Measurements from ENCODE around the gene ST3GAL4.
A peak's percentile ranks its signal among the peaks of the same experiment; 100 is the strongest.
"Not testable (repeated sequence)": the region's sequence is repeated elsewhere in the genome, so short reads cannot be mapped to it uniquely, and the experiment has no call there.

The ST3GAL4 gene

GRCh38 chr11:126390272-126390867 is 34.9 kb downstream of the ST3GAL4 start:
- no peak for DNase-seq

- no peak for DNase-seq
Measured at GRCh38 chr11:126391286-126391954, 35.9 kb downstream of the ST3GAL4 start.

GRCh38 chr11:126391970-126392632 is 36.6 kb downstream of the ST3GAL4 start:
- DNase-seq, result peak in 10 of 14 donors; percentile 16 to 48 (median 34)

- DNase-seq, result no peak
Measured at GRCh38 chr11:126392633-126393013, 37.1 kb downstream of the ST3GAL4 start.

GRCh38 chr11:126393143-126393542 is 37.7 kb downstream of the ST3GAL4 start:
- DNase-seq, result no peak

GRCh38 chr11:126394036-126394435 is 38.5 kb downstream of the ST3GAL4 start:
- DNase-seq, result no peak

- DNase-seq, result peak in 4 of 14 donors; percentile 22 to 33 (median 26)
Measured at GRCh38 chr11:126394634-126395072, 39.2 kb downstream of the ST3GAL4 start.

- DNase-seq, result not testable (repeated sequence)
Measured at GRCh38 chr11:126395784-126396183, 40.3 kb downstream of the ST3GAL4 start.

- not testable (repeated sequence) for DNase-seq
Measured at GRCh38 chr11:126396266-126396665, 40.8 kb downstream of the ST3GAL4 start.

- no peak for DNase-seq
Measured at GRCh38 chr11:126396965-126397364, 41.5 kb downstream of the ST3GAL4 start.

- DNase-seq, result no peak
Measured at GRCh38 chr11:126398296-126398695, 42.8 kb downstream of the ST3GAL4 start.

GRCh38 chr11:126398721-126399120 is 43.2 kb downstream of the ST3GAL4 start:
- DNase-seq, result no peak

- no peak for DNase-seq
Measured at GRCh38 chr11:126400019-126400418, 44.5 kb downstream of the ST3GAL4 start.

GRCh38 chr11:126400479-126400878 is 45.0 kb downstream of the ST3GAL4 start:
- no peak for DNase-seq

- no peak for DNase-seq
Measured at GRCh38 chr11:126403022-126403581, 47.6 kb downstream of the ST3GAL4 start.

- DNase-seq, result no peak
Measured at GRCh38 chr11:126403658-126404057, 48.2 kb downstream of the ST3GAL4 start.

GRCh38 chr11:126404367-126404766 is 48.9 kb downstream of the ST3GAL4 start:
- DNase-seq, result no peak

GRCh38 chr11:126405374-126405773 is 49.9 kb downstream of the ST3GAL4 start:
- DNase-seq, result no peak

GRCh38 chr11:126405906-126406305 is 50.4 kb downstream of the ST3GAL4 start:
- DNase-seq, result no peak

- no peak for DNase-seq
Measured at GRCh38 chr11:126406368-126406767, 50.9 kb downstream of the ST3GAL4 start.

- DNase-seq, result no peak
Measured at GRCh38 chr11:126407101-126407521, 51.6 kb downstream of the ST3GAL4 start.

GRCh38 chr11:126407682-126408288 is 52.3 kb downstream of the ST3GAL4 start:
- DNase-seq, result no peak

GRCh38 chr11:126408496-126408895 is 53.0 kb downstream of the ST3GAL4 start:
- DNase-seq, result no peak

Measured in C1 segment of cervical spinal cord (tissue), 14 donors.